NCI-H748 (cell line): ENCODE data around the gene PPFIA3.

Experiments
- DNase-seq: peaks from one replicate; lab custom pipeline; 2025; ENCODE audit not compliant: unreplicated experiment; lab: John Stamatoyannopoulos, UW

Gene PPFIA3

GRCh38 chr19:49119411-49120324 is at the start of gene PPFIA3:
Gene PPFIA3, plus strand, starts transcription at chr19:49119544. Its CDS starts 8,330 bp downstream, at chr19:49127874.
- peak; percentile 72 for DNase-seq

DNA sequence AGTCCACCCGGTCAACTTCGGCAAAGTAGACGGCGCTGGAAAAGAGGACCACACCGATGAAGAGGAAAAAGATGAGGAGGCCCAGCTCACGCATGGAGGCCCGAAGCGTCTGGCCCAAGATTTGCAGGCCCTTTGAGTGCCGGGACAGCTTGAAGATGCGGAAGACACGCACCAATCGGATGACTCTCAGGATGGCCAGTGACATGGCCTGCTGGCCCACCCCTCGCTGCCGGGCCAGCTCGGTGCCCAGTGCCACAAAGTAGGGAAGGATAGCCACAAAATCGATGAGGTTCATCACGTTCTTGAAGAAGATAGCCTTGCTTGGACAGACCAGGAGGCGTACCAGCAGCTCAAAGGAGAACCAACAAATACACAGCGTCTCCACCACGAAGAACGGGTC is 48.9 kb upstream of the PPFIA3 start:
- no peak for DNase-seq

DNA sequence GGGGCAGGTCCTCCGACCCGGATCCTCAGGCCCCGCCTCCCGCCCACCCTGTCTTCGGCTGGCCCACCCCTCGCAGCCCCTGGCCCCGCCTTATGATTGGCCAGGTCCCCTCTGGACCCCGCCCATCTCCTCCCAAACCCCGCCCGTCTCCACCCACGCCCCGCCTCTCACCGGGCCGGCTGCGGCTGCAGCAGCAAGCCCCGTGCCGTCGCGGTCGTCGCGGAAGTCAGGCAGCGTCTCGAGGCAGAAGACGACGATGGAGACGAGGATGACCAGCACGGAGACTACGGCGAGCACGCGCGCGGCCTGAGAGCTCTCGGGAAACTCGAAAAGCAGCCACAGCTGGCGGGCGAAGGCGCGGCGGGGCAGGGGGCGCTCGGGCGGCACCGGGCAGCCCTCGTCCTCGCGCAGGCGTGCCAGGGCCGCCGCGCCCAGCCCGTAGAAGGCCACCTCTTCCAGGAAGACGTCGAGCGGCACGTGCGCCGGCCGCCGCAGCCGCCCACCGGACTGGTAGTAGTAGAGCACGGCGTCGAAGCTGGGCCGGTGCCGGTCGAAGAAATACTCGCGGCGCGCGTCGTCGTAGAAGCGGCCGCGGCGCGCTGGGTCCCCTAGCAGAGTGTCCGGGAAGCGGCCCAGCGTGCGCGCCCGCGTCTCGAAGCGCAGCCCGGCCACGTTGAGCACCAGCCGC is 47.3 kb upstream of the PPFIA3 start:
- DNase-seq = no peak

GRCh38 chr19:49073514-49074378 is 45.6 kb upstream of the PPFIA3 start:
- peak; percentile 52 for DNase-seq

DNA sequence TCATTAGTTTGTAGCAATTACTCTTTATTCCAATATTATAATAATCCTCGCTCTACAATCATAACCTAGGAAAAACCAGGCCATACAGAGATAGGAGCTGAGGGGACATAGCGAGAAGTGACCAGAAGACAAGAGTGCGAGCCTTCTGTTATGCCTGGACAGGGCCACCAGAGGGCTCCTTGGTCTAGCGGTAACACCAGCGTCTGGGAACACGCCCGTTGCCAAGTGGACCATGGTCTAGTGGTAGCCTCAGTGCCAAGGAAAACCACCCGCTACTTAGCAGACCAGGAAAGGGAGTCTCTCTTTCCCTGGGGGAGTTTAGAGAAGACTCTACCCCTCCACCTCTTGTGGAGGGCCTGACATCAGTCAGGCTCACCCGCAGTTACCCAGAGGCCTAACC is 44.5 kb upstream of the PPFIA3 start:
- DNase-seq = peak; percentile 74

DNA sequence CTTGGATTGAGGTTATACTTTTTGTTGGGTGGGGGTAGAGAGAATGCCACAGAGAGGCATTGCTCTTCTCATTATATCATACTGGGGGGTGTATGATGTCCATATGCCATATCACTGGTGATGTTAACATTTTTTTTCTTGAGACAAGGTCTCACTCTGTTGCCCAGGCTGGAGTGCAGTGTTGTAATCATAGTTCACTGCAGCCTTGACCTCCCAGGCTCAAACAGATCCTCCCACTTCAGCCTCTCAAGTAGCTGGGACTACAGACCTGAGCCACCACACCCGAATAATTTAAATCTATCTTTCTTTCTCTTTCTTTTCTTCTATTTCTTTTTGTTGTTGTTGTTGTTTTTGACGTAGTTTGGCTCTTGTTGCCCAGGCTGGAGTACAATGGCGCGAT is 39.0 kb upstream of the PPFIA3 start:
- no peak for DNase-seq

GRCh38 chr19:49081273-49081672 is 38.1 kb upstream of the PPFIA3 start:
- DNase-seq = no peak

- peak; percentile 64 for DNase-seq
Observed at GRCh38 chr19:49084206-49085019, 34.9 kb upstream of the PPFIA3 start.

- peak; percentile 100 for DNase-seq
Observed at GRCh38 chr19:49085020-49085867, 34.1 kb upstream of the PPFIA3 start, which contains the start of gene SNRNP70. Gene SNRNP70, plus strand, starts transcription at chr19:49085451. Its CDS starts 964 bp downstream, at chr19:49086415.

GRCh38 chr19:49085868-49086232 is 33.5 kb upstream of the PPFIA3 start:
- no peak for DNase-seq

GRCh38 chr19:49086296-49086695 is 33.0 kb upstream of the PPFIA3 start:
- DNase-seq = no peak

- no peak for DNase-seq
Observed at GRCh38 chr19:49091391-49092038, 27.8 kb upstream of the PPFIA3 start.

GRCh38 chr19:49092686-49093085 is 26.7 kb upstream of the PPFIA3 start:
- no peak for DNase-seq

- DNase-seq = no peak
Observed at GRCh38 chr19:49094505-49095482, 24.6 kb upstream of the PPFIA3 start.

DNA sequence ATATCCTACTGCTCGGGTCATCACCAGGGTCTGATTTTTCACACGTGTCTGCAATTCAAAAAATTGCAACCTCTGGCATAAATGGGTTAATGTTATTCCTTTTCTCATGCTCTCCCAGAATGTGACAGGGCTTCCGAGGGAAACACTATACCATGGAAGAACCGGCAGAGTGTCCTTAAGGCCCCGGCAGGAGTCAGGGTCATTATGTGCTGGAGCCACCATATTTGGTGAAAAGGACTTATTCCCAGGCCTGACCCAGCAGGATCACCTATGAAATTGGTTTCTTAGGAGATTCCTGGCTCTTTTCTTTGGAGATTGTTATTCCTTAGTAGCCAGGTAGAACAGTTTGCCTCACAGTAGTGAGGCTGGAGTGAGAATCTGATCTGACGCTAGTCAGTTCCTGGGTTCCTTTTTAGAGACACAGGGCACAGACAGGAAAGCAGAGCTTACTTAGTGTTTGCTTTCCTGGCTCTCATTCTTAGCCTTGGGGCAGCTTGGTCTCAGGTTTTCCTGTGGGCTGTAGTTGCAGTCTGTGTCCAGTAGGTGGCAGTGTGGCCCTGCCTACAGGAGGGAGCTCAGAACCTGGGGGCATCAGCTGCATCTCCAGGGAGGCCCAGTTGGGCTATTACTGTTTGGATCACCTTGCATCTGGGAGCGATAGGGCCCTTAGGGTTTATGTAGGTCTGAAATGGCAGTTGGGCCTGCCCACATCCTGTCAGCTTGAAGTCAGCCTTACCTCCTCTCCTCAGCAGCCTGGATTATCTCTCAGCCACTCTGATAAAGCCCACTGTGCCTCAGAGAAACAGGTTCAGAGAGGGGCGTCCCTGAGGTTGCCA is 21.7 kb upstream of the PPFIA3 start:
- peak; percentile 77 for DNase-seq

DNA sequence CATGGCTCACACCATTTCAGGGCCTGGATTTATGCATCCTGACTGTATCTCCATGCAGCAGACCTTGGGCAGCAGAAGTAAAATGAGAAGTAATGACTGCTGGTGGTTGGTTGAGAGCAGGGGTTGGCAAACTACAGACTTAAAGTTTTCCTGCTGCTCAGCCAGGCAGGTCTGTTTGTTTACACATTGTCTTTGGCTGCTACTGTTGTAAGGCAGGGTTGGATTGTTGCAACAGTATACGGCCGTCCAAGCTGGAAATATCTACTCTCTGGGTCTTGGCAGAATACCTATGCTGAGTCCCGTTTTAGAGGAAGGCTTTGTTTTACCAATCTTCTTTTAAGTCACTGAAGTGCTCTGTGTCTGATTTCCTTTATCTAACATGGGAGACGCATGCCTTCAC is 20.5 kb upstream of the PPFIA3 start:
- no peak for DNase-seq

GRCh38 chr19:49101160-49101559 is 18.2 kb upstream of the PPFIA3 start:
- no peak for DNase-seq
